Esophagus muscularis mucosa (tissue), 4 donors: Measurements from ENCODE around the gene PNPLA5.

Experiments used
- CTCF ChIP-seq, 3 experiments: fragments of 200-600 bp in 2 of 3; fragments of 450-650 bp in 1 of 3; sonication (generic) in 2 of 3; IDR thresholded peaks; one replicate each; pipeline ENCODE4 v1.5.1; 2017 to 2019; ENCODE audit warnings: antibody characterized with exemption in 3 of 3, mild to moderate bottlenecking in 2 of 3, moderate library complexity in 1 of 3
- EP300 ChIP-seq: sonication (generic); formaldehyde crosslinking; IDR thresholded peaks from one replicate; pipeline ENCODE4 v1.6.1; 2017; ENCODE audit warnings: antibody characterized with exemption
- POLR2A ChIP-seq: fragments of 450-650 bp; IDR thresholded peaks from one replicate; pipeline ENCODE4 v1.6.1; 2017; ENCODE audit warnings: antibody characterized with exemption, moderate library complexity, mild to moderate bottlenecking, low read depth
- POLR2AphosphoS5 ChIP-seq, 2 donors: sonication (generic); formaldehyde crosslinking; IDR thresholded peaks; one replicate each; pipeline ENCODE4 v1.6.1; 2017; ENCODE audit warnings: antibody characterized with exemption in 2 of 2

- TF ChIP-seq CTCF (IDR thresholded peaks at IDR 0.05) (no peak), EP300 (no peak), POLR2A (no peak), POLR2AphosphoS5 (IDR thresholded peaks at IDR 0.05) (no peak)
Observed at GRCh38 chr22:43905681-43906080, 13.9 kb upstream of the PNPLA5 start.
